H9 (cell line): ENCODE data around the gene TEX35. TPM values are rescaled to one million over a fixed set of nuclear protein-coding genes. Genes with fewer than 3 reads are reported as not detected.

Experiments
- DNase-seq: peaks from one replicate; pipeline ENCODE4 v3.0.0-alpha.2; 2017
- H2AFZ ChIP-seq: one replicate; pipeline ENCODE4 v1.6.1; 2013; ENCODE audit warnings: mild to moderate bottlenecking, low read length, control low read depth, moderate library complexity
- H2AK5ac ChIP-seq: 2 replicates; pipeline ENCODE4 v1.6.1; 2013; ENCODE audit warnings: low read length, control low read depth, mixed read lengths; ENCODE audit not compliant: insufficient read length
- H2BK120ac ChIP-seq: one replicate; pipeline ENCODE4 v1.6.1; 2013; ENCODE audit warnings: low read depth, mild to moderate bottlenecking, low read length, control low read depth, inconsistent platforms; ENCODE audit not compliant: poor library complexity, severe bottlenecking
- H2BK12ac ChIP-seq: 2 replicates; pipeline ENCODE4 v1.6.1; 2013; ENCODE audit warnings: low read length, control low read depth, mixed read lengths, low read depth; ENCODE audit not compliant: insufficient read length
- H2BK15ac ChIP-seq: 2 replicates; pipeline ENCODE4 v1.6.1; 2013; ENCODE audit warnings: low read depth, low read length, control low read depth
- H2BK20ac ChIP-seq: one replicate; pipeline ENCODE4 v1.6.1; 2013; ENCODE audit warnings: low read depth, mild to moderate bottlenecking, low read length, control low read depth, inconsistent platforms; ENCODE audit not compliant: poor library complexity, severe bottlenecking
- H2BK5ac ChIP-seq: 2 replicates; pipeline ENCODE4 v1.6.1; 2013; ENCODE audit warnings: low read length, control low read depth, mixed read lengths; ENCODE audit not compliant: insufficient read length
- H3K14ac ChIP-seq: 2 replicates; pipeline ENCODE4 v1.6.1; 2013; ENCODE audit warnings: low read length, control low read depth; ENCODE audit not compliant: insufficient read depth
- H3K18ac ChIP-seq: 2 replicates; pipeline ENCODE4 v1.6.1; 2013; ENCODE audit warnings: low read depth, mild to moderate bottlenecking, mixed read lengths, low read length, control low read depth; ENCODE audit not compliant: insufficient read length
- H3K23ac ChIP-seq: 2 replicates; pipeline ENCODE4 v1.6.1; 2013; ENCODE audit warnings: low read length, control low read depth, mixed read lengths, low read depth; ENCODE audit not compliant: insufficient read length
- H3K23me2 ChIP-seq: 2 replicates; pipeline ENCODE4 v1.6.1; 2013; ENCODE audit warnings: low read depth, mild to moderate bottlenecking, mixed read lengths, low read length, control low read depth; ENCODE audit not compliant: insufficient read length, poor library complexity, severe bottlenecking
- H3K27ac ChIP-seq: 2 replicates; pipeline ENCODE4 v1.5.1; 2013; ENCODE audit warnings: low read length, control low read depth, mixed read lengths, low read depth; ENCODE audit not compliant: insufficient read length
- H3K27me3 ChIP-seq: 2 replicates; pipeline ENCODE4 v1.6.1; 2013; ENCODE audit warnings: low read length, control low read depth, inconsistent platforms; ENCODE audit not compliant: insufficient read depth
- H3K4ac ChIP-seq: 2 replicates; pipeline ENCODE4 v1.6.1; 2013; ENCODE audit warnings: low read depth, mild to moderate bottlenecking, control low read depth, inconsistent platforms, low read length, moderate library complexity
- H3K4me1 ChIP-seq: 2 replicates; pipeline ENCODE4 v1.6.1; 2013; ENCODE audit warnings: low read length, control low read depth, inconsistent platforms; ENCODE audit not compliant: insufficient read depth
- H3K4me2 ChIP-seq: 2 replicates; pipeline ENCODE4 v1.6.1; 2013; ENCODE audit warnings: low read length, control low read depth, mixed read lengths; ENCODE audit not compliant: insufficient read length, insufficient read depth
- H3K56ac ChIP-seq: 2 replicates; pipeline ENCODE4 v1.6.1; 2013; ENCODE audit warnings: low read depth, mild to moderate bottlenecking, mixed read lengths, low read length, control low read depth; ENCODE audit not compliant: insufficient read length
- H3K79me1 ChIP-seq: 2 replicates; pipeline ENCODE4 v1.6.1; 2013; ENCODE audit warnings: low read depth, mild to moderate bottlenecking, moderate library complexity, low read length, control low read depth, inconsistent platforms; ENCODE audit not compliant: insufficient read depth, poor library complexity, severe bottlenecking
- H3K79me2 ChIP-seq: 2 replicates; pipeline ENCODE4 v1.6.1; 2013; ENCODE audit warnings: low read length, control low read depth, inconsistent platforms; ENCODE audit not compliant: insufficient read depth
- H3K9ac ChIP-seq: 2 replicates; pipeline ENCODE4 v1.6.1; 2013; ENCODE audit warnings: low read length, control low read depth, mixed read lengths; ENCODE audit not compliant: insufficient read length; ENCODE audit errors: extremely low read depth
- H3K9me3 ChIP-seq: one replicate; pipeline ENCODE4 v1.6.1; 2013; ENCODE audit warnings: low read depth, low read length, inconsistent platforms; ENCODE audit not compliant: control insufficient read depth
- H3T11ph ChIP-seq: one replicate; pipeline ENCODE4 v1.6.1; 2013; ENCODE audit warnings: mild to moderate bottlenecking, low read length, control low read depth, inconsistent platforms
- H4K20me1 ChIP-seq: one replicate; pipeline ENCODE4 v1.6.1; 2013; ENCODE audit not compliant: control insufficient read depth, insufficient read length, insufficient read depth
- H4K5ac ChIP-seq: 2 replicates; pipeline ENCODE4 v1.6.1; 2013; ENCODE audit warnings: low read depth, mild to moderate bottlenecking, mixed read lengths, low read length, control low read depth; ENCODE audit not compliant: insufficient read length
- H4K8ac ChIP-seq: replicated peaks from 2 replicates; pipeline ENCODE4 v1.6.1; 2013; ENCODE audit warnings: low read length, control low read depth, mixed read lengths, low read depth; ENCODE audit not compliant: insufficient read length
- H4K91ac ChIP-seq: 2 replicates; pipeline ENCODE4 v1.6.1; 2013; ENCODE audit warnings: low read depth, mild to moderate bottlenecking, moderate library complexity, mixed read lengths, low read length, control low read depth; ENCODE audit not compliant: insufficient read length
- H3K27ac Mint-ChIP-seq, 3 experiments: 2 replicates in 2 of 3; 3 replicates in 1 of 3; pipeline ENCODE4 v1.8.0; 2020 to 2021; ENCODE audit warnings: mixed read lengths in 3 of 3, mild to moderate bottlenecking in 1 of 3, moderate library complexity in 1 of 3
- H3K27me3 Mint-ChIP-seq: 2 replicates; pipeline ENCODE4 v1.8.0; 2021; ENCODE audit warnings: low read depth, mild to moderate bottlenecking, moderate library complexity, mixed read lengths
- H3K36me3 Mint-ChIP-seq, 3 experiments: 2 replicates in 2 of 3; 3 replicates in 1 of 3; pipeline ENCODE4 v1.8.0; 2020 to 2021; ENCODE audit warnings: low read depth in 3 of 3, mixed read lengths in 3 of 3; ENCODE audit not compliant: insufficient read depth in 1 of 3
- H3K4me1 Mint-ChIP-seq, 2 experiments: 2 replicates each; pipeline ENCODE4 v1.8.0; 2020; ENCODE audit warnings: mixed read lengths in 2 of 2
- H3K4me3 Mint-ChIP-seq, 2 experiments: 2 replicates in 1 of 2; 3 replicates in 1 of 2; pipeline ENCODE4 v1.8.0; 2020 to 2021; ENCODE audit warnings: mild to moderate bottlenecking in 2 of 2, mixed read lengths in 2 of 2, moderate library complexity in 1 of 2
- H3K9me3 Mint-ChIP-seq, 2 experiments: 2 replicates in 1 of 2; 3 replicates in 1 of 2; pipeline ENCODE4 v1.8.0; 2020; ENCODE audit warnings: mild to moderate bottlenecking in 2 of 2, mixed read lengths in 2 of 2, moderate library complexity in 1 of 2
- WGBS: extraction: QIAGEN DNeasy Blood & Tissue Kit; methylation state at CpG from one replicate; pipeline ENCODE4 v1.1.7; 2013; ENCODE audit warnings: missing lambda C conversion rate, low lambda C conversion rate, mixed read lengths; ENCODE audit not compliant: insufficient read length; ENCODE audit errors: extremely low coverage; 5-methylcytosine and 5-hydroxymethylcytosine counted together
- total RNA-seq: library from RNA; stranded (reverse); gene quantifications from 2 replicates; pipeline ENCODE4 v1.2.1, GENCODE V29; 2021
- TF ChIP-seq, protein P1 (sequence below): fragments of 200-600 bp; sonication (generic); conservative IDR thresholded peaks from 3 replicates; pipeline ENCODE4 v1.8.0; 2021; ENCODE audit warnings: antibody characterized with exemption, mild to moderate bottlenecking

Gene TEX35
- total RNA-seq, 1 experiment from 2014 or later, result not detected

DNA sequence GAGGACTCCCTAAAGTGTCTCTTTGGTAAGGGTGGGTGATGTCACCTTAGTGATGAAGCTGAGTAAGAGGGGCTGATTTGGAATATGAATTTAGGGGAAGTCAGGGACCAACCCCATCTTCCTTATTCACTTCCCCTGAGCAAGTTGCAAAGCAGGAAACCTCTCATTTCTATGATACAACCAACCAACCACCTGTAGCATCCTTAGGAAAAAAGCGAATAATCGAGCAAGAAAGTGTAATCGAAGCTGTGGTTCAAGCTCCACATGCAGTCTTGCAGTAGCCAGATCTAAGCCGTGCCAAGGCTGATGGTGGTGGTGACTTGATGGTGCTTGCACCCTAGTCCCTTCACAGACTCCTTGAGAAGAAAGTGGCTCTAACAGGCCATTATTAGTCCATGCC is 3.2 kb downstream of the TEX35 start:
- no peaks in the 10 kb centered on the region for H3K4me1 ChIP-seq
- peaks cover 2% of the 10 kb centered on the region; the same call in 1 of the 2 replicates for H3K27me3 Mint-ChIP-seq
- H2BK5ac ChIP-seq, result no peak overlapping the region
- no peak overlapping the region for H2BK15ac ChIP-seq
- no CpG with 5 or more reads among the region's 4 CpGs for WGBS
- H3K27ac Mint-ChIP-seq, result no peak overlapping the region
- no peaks in the 10 kb centered on the region for H3K79me2 ChIP-seq
- H3K4ac ChIP-seq, result no peak overlapping the region
- H3K4me2 ChIP-seq, result no peak overlapping the region
- no peak overlapping the region for H4K5ac ChIP-seq
- no peaks in the 10 kb centered on the region for H3K9me3 ChIP-seq
- no peaks in the 10 kb centered on the region for H4K20me1 ChIP-seq
- no peaks in the 10 kb centered on the region for H3K79me1 ChIP-seq
- H3K56ac ChIP-seq, result no peak overlapping the region
- H3K23me2 ChIP-seq, result no peaks in the 10 kb centered on the region
- no peak overlapping the region for H2BK12ac ChIP-seq
- H2BK120ac ChIP-seq, result no peak overlapping the region
- H3K4me1 Mint-ChIP-seq, result peaks cover 4 to 10% of the 10 kb centered on the region in 2 experiments
- no peak overlapping the region for H2AK5ac ChIP-seq
- no peak overlapping the region for H3K9ac ChIP-seq
- H3K27ac ChIP-seq, result no peak overlapping the region
- H4K91ac ChIP-seq, result no peak overlapping the region
- no peak overlapping the region for H2BK20ac ChIP-seq
- no peaks in the 10 kb centered on the region for H3K36me3 Mint-ChIP-seq
- H3K18ac ChIP-seq, result no peak overlapping the region
- H3K4me3 Mint-ChIP-seq, result no peak overlapping the region
- H3K23ac ChIP-seq, result no peak overlapping the region
- no peaks in the 10 kb centered on the region for H3K27me3 ChIP-seq
- H2AFZ ChIP-seq, result no peak overlapping the region
- DNase-seq, result no peak
- H3T11ph ChIP-seq, result no peak overlapping the region
- no peak overlapping the region for H4K8ac ChIP-seq
- H3K9me3 Mint-ChIP-seq, result no peaks in the 10 kb centered on the region
- no peak overlapping the region for H3K14ac ChIP-seq
- TF ChIP-seq, protein P1, sequence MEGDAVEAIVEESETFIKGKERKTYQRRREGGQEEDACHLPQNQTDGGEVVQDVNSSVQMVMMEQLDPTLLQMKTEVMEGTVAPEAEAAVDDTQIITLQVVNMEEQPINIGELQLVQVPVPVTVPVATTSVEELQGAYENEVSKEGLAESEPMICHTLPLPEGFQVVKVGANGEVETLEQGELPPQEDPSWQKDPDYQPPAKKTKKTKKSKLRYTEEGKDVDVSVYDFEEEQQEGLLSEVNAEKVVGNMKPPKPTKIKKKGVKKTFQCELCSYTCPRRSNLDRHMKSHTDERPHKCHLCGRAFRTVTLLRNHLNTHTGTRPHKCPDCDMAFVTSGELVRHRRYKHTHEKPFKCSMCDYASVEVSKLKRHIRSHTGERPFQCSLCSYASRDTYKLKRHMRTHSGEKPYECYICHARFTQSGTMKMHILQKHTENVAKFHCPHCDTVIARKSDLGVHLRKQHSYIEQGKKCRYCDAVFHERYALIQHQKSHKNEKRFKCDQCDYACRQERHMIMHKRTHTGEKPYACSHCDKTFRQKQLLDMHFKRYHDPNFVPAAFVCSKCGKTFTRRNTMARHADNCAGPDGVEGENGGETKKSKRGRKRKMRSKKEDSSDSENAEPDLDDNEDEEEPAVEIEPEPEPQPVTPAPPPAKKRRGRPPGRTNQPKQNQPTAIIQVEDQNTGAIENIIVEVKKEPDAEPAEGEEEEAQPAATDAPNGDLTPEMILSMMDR, result no peak
